Retina (tissue), 1 donor: ENCODE measurements around the gene TLR9.

Experiments used
- DNase-seq: peaks from one replicate; pipeline ENCODE4 v3.0.0-alpha.2; 2016

TLR9 gene

DNA sequence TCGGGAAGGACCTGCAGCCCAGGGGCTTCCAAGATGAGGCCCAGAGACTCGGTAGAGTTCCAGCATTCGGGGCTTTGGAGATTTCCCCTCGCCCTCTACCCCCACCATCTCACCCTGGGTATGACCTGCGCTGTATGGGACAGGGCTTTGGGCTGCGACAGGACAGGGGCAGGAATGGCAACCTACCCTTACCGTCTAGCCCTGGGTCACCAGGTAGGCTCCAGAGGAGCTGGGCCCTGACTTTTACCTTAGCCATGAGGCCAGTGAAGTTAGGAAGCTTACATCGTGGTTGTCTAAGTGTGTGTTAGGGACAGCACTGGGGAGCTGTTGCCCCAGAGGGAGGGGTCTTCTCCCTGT lies 20.8 kb upstream of the TLR9 start:
- no peak for DNase-seq

DNA sequence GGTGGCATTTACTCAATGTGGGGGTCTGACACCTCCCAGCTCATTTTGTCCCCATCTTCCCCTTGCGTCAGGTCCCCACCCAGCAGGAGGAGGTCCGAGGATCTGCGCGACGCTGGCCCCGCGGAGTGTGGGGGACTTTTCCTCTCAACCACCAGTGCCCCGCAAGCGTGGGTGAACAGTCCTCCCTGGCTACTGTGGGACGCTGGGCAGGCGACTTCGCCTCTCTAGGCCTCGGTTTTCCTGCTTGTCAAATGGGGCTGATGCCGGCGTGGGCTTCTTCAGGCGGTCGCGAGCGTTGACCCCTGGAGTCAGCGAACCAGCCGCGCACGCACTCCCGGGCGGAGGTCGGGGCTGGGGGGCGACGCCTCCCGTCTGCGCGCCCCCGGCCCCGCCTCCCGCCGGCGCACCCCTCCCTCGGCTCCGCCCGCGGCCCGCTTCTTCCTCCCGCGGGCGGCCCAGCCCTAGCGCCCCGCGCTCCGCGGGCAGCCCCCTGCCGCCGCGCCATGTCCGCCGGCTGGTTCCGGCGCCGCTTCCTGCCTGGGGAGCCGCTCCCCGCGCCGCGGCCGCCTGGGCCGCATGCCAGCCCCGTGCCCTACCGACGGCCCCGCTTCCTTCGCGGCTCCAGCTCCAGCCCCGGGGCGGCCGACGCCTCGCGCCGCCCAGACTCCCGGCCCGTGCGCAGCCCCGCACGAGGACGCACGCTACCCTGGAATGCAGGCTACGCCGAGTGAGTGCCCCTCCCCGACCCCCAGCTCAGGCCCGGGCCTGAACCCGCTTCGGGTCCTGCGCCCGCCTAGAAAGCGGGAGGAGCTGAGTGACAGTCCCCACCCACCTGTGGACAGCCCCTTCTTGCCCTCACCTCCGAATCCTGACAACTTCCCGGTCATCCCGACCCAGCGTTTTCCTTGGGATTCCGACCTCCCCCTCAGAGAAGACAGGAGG lies 20.1 kb upstream of the TLR9 start, which contains the start of gene PPM1M:
Gene PPM1M, plus strand, starts transcription at position 438 of the 942 bp plus-strand sequence. Its CDS starts 66 bp downstream, at position 504.
- DNase-seq: peak; percentile 61

GRCh38 chr3:52243791-52244628 lies 18.6 kb upstream of the TLR9 start:
- no peak for DNase-seq

DNA sequence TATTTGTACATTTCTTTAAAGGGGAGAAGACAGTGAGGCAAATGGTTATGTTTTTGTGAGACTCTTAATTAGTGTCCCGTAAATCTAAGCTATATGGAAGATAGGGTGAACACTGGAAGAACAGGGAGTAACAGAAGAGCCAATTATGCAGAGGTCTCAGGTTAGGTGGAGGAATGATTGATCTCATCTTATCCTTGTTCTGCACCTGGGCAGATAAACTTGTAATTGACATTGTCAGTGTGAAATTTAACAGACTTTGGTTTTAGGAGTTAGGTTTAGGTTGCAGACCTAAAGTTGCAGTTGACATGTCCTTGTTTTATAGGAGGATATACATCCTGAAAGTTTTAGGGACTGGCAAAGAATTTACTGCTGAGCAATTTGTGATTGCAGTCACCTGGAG lies 16.6 kb upstream of the TLR9 start:
- no peak for DNase-seq

DNA sequence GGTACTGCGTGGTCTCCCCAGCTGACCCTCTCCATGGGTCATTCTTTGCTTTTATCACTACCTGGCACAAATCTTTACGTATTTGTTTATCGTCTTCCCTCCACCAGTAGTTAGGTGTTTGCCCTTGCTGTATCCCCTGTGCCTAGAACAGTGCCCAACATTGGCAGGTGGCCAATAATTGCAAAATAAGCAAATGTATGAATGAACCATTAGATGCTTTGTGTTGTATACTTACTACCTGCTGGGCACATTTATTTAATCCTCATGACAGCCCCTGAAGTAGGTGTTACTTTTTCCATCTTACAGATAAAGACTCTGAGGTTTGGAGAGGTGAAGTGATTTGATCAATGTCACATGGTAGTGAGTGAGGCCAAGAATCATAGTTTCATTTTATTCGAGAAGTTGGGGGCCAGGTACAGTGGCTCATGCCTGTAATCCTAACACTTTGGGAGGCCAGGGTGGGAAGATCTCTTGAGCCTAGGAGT lies 15.5 kb upstream of the TLR9 start:
- peak; percentile 33 for DNase-seq

DNA sequence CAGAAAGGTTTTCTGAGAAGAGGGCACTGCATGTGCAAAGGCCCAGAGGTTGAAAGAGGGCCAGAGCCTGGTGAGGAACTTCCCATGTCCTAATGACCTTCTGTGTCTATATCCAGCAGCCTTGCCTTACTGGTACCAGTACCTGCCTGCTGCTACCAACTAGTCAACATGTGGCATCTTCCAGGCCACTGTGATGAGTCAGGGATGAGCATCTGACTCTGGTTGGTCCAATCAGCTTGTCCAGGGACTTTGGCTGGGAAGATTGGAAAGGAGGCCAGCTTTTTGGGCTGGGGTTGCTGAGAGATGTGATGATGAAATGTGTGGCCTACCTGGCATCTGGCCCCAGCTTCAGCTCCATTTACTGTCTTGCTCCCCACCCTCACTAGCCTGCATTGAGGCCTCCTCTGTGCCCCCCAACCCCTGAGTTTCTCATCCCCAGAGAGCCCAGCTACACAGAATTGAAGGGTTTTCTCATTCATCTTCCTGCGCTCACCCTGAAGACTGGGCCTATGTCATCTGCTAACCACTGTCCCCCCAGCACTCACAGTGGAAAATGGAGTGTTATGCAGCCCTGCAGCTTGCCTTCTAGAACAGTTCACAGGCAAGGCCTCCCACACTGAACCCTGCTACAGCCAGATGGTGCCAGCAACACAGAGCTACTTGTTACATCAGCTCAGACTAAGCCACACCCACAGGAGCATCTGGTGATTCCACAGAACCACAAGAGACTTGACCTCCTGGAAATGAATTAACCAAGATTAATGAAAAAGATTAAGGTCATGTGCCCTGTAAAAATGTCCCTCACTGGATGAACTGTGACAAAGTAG lies 14.8 kb upstream of the TLR9 start:
- DNase-seq: no peak

GRCh38 chr3:52238761-52239701 lies 13.6 kb upstream of the TLR9 start, which contains the start of gene TWF2:
Gene TWF2, minus strand, starts transcription at chr3:52239158. Its CDS starts 142 bp downstream, at chr3:52239016.
- DNase-seq: peak; percentile 91

DNA sequence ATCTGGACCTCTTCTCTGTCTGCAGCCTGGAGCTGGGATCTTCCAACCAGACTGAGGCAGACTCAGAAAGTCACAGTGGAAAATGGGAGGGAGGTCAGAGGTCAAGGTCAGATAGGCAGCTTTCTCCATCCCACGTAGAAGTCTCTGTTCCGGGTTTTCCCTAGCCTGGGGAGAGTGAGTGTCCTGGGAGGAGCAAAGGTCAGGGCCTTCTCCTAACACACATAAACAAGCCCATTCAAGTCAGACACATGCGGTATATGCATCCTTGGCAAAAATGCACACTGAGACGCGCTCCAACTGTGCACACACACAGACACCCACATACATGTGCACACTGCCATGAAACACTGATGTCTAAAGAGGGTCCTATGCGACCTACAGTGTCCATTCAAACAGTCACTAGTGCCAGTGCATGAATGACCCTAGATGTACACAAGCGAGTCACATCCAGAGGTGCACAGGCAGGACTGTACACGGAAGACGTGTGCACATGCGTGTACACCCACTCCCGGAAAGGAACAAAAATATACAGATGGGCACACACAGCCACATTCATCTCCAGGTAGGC lies 12.8 kb upstream of the TLR9 start:
- no peak for DNase-seq

- no peak for DNase-seq
Observed at GRCh38 chr3:52237657-52238172, 12.3 kb upstream of the TLR9 start.

- DNase-seq: no peak
Observed at GRCh38 chr3:52237006-52237656, 11.7 kb upstream of the TLR9 start.

GRCh38 chr3:52236424-52236886 lies 11.0 kb upstream of the TLR9 start:
- DNase-seq: no peak

DNA sequence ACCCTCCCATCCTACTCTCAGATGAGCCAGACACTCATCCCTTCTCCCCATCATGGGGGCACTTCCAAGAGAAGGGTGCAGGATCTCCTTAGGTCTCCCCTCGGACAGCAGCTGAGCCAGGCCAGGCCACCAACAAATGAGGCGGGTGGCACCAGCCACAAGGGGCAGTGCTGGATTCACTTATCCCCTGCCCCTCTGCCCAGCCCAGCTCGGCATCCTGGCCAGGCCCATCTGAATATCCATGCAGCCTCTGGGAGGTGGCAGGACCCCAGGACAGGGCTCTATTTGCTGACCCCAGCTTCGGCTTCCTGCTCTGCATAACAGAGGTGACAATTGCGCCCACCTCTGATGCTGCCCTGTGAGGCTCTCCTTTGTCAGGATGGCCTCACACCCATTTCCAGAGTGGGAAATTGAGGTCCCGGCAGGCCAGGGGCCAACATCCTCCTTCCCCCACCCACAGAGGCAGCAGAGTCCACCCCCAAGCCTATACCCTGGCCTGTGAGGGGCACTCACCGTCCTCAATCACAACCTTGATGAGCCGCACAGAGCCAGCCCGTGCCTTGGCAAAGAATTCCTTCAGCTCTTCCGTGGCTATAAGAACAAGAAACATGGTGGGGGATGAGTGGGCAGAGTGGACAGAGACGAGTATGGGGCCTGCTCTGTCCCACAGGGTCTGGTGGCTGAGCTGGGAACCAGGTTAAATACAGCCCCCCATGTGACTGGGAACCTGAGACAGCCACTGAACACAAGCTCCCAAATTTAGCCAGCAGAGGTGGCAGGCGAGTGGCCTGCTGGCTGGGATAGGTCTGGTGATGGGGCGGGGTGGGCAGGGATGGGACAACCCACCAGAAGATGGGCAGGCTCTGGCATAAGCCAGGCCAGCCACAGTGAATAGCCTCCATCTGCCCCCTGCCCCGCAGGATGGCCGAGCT lies 9.3 kb upstream of the TLR9 start:
- DNase-seq: no peak

DNA sequence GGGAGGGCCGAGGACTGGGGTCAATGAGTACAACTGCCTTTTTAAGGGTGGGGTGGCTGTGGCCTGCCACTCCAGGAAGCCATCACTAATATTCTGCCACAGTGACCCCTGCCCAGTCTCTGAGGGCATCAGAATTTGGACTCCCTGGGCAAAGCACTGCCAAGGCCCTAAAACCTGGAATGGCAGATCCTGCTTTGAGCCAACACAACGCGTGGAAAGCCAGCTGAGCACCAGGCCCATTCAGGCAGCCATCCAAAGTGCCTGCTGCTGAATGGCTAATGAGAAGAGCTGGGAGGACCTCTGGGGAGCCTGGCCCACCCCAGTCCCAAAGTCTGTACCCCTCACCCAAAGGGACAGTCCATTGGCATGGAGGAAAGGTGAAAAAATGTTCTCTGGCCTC lies 8.5 kb upstream of the TLR9 start:
- DNase-seq: no peak

- DNase-seq: no peak
Observed at GRCh38 chr3:52233108-52233591, 7.7 kb upstream of the TLR9 start.

DNA sequence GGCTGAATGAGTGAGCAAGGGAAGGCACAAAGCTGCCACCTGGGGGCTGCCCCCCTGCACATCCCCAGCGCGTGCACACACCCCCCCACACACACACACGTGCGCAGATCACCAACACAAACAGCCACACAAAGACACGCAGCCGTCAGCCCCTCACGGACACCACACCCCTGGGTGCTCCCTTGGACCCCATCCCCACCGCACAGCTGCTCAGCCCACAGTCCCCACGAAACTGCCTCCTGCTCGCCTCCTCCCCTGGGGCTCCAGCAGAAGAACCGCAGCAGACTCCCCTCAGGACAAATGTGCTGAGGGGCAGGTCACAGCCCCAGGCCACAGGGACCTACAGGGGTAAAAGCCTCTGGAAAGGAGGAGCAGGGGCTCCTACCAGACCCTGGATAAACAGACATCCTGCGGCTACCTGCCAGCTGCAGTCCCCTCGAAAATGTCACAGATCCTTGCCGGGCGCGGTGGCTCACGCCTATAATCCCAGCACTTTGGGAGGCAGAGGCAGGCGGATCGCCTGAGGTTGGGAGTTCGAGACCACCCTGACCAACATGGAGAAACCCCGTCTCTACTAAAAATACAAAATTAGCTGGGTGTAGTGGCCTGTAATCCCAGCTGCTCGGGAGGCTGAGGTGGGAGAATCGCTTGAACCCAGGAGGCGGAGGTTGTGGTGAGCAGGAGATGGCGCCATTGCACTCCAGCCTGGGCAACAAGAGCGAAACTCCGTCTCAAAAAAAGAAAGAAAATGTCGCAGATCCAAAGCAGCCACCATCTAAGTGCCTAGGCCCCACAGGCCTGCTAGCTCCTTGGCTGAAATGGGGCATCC lies 7.0 kb upstream of the TLR9 start:
- peak; percentile 44 for DNase-seq

DNA sequence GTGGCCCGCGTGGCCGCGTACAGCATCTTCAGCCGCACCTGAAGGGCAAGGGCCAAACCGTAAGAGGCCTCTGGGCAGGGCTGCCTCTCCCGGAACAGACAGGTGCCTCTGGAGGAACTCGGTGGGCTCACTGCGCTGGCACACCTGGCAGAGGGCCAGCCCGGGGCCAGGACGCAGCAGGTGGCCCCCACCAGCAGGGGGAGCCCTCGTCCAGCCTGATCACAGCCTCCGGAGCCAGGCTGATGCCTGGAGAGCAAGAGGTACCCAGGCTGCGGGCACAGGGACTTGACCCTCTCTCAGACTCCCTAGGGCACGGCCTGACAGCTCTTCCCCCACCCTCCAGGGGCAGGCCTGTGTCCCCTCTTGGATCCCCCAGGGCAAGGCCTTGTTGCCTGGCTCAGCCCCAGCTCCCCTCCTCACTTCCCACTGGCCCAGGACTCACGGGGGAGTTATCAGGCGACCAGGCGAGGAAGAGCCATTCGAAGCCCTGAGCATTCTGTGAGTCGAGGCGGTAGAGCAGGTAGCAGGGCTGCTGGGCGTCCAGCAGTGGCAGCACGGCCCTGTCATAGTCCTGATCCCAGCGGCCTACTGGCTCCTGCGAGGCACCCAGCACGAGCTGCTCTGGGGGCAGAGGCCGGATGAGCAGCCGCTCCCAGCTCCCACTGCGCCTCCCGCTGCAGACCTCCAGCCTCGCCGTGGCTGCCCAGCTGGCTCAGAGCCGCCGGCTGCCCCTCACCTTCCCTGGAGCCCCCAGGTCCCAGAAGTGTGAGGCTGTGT lies 6.2 kb upstream of the TLR9 start:
- peak; percentile 60 for DNase-seq

GRCh38 chr3:52230889-52231499 lies 5.5 kb upstream of the TLR9 start:
- DNase-seq: no peak
